A549 treated with RU486 at 1 μM for 4 hours (cell line): ENCODE results near the gene TMEM38B. TPM values are rescaled to one million over a fixed set of nuclear protein-coding genes. Genes with fewer than 3 reads are reported as not detected.

ENCODE experiments used
- total RNA-seq: library from RNA; stranded (reverse); fragments of 200-300 nt; extraction: Qiagen RNA extraction; gene quantifications from 5 replicates; pipeline ENCODE4 v1.2.3, GENCODE V29; 2022; ENCODE audit warnings: low read depth

Gene TMEM38B
- total RNA-seq: 13.7 to 21.5 TPM (median 18.0 TPM) in 5 replicates

GRCh38 chr9:105694190-105694847 is at the start of gene TMEM38B:
Gene TMEM38B, plus strand, starts transcription at chr9:105694541. Its CDS starts 120 bp downstream, at chr9:105694661.

GRCh38 chr9:105662184-105663104 is 31.9 kb upstream of the TMEM38B start, which contains the start of gene TAL2:
Gene TAL2, plus strand, starts transcription at chr9:105662457. Its CDS starts 40 bp downstream, at chr9:105662497.

Other genes starting within 250 kb of the TMEM38B start
- 1.4 to 4.4 TPM (median 3.7 TPM) in 5 replicates for gene FSD1L, start 246.5 kb upstream of the TMEM38B start, total RNA-seq
- 5.4 to 8.0 TPM (median 7.4 TPM) in 5 replicates for gene FKTN, start 136.4 kb upstream of the TMEM38B start, total RNA-seq
- 0.22 to 0.32 TPM in 2 of 5 replicates, not detected in the others for gene TAL2, start 32.1 kb upstream of the TMEM38B start, total RNA-seq